CD14-positive monocyte (primary cell): ENCODE results near the gene BMP4. TPM values are rescaled to one million over a fixed set of nuclear protein-coding genes. Genes with fewer than 3 reads are reported as not detected.

Experiments
- DNase-seq, 3 donors: peaks; one replicate each; pipeline ENCODE4 v3.0.0-alpha.2; 2011 to 2022
- H2AFZ ChIP-seq: 2 replicates; pipeline ENCODE4 v1.6.0; 2012; ENCODE audit warnings: mild to moderate bottlenecking, low read depth, low read length, inconsistent platforms; ENCODE audit not compliant: insufficient read depth, poor library complexity, severe bottlenecking
- H3K27ac ChIP-seq, 2 donors: 1 replicate in 1 of 2; 2 replicates in 1 of 2; pipeline ENCODE4 v1.5.1; 2012 to 2013; ENCODE audit warnings: low read length in 2 of 2, control low read depth in 1 of 2, inconsistent platforms in 1 of 2, low read depth in 1 of 2, mild to moderate bottlenecking in 1 of 2
- H3K27me3 ChIP-seq, 2 donors: one replicate each; pipeline versions ENCODE4 v1.6.0 to v1.6.1; 2011 to 2013; ENCODE audit warnings: low read length in 2 of 2; ENCODE audit not compliant: control insufficient read depth in 2 of 2, insufficient read depth in 2 of 2
- H3K36me3 ChIP-seq, 2 donors: replicated peaks in 1 of 2; 1 replicate in 1 of 2; 2 replicates in 1 of 2; pipeline versions ENCODE4 v1.5.1 to v1.6.1; 2012 to 2013; ENCODE audit warnings: low read length in 2 of 2, control low read depth in 1 of 2, inconsistent platforms in 1 of 2, mild to moderate bottlenecking in 1 of 2; ENCODE audit not compliant: insufficient read depth in 2 of 2, control insufficient read depth in 1 of 2
- H3K4me1 ChIP-seq, 2 donors: 1 replicate in 1 of 2; 2 replicates in 1 of 2; pipeline versions ENCODE4 v1.5.1 to v1.6.1; 2012 to 2013; ENCODE audit warnings: low read length in 2 of 2, control low read depth in 1 of 2, inconsistent platforms in 1 of 2, mild to moderate bottlenecking in 1 of 2, moderate library complexity in 1 of 2; ENCODE audit not compliant: insufficient read depth in 2 of 2, control insufficient read depth in 1 of 2
- H3K4me2 ChIP-seq: replicated peaks from 2 replicates; pipeline ENCODE3; 2012; ENCODE audit warnings: low read length, moderate library complexity, mild to moderate bottlenecking; ENCODE audit not compliant: poor library complexity, severe bottlenecking; ENCODE audit errors: extremely low read depth
- H3K4me3 ChIP-seq, 3 experiments: fragments of 200-600 bp in 1 of 3; sonication (generic) in 1 of 3; replicated peaks in 1 of 3; 1 replicate in 2 of 3; 2 replicates in 1 of 3; pipeline ENCODE4 v1.5.1; 2011 to 2013; ENCODE audit warnings: low read length in 3 of 3, mild to moderate bottlenecking in 3 of 3, control low read depth in 2 of 3, low read depth in 2 of 3, inconsistent platforms in 1 of 3, moderate library complexity in 1 of 3
- H3K79me2 ChIP-seq: 2 replicates; pipeline ENCODE4 v1.6.0; 2012; ENCODE audit warnings: mild to moderate bottlenecking, control low read depth, inconsistent platforms, low read length, moderate library complexity; ENCODE audit not compliant: insufficient read depth
- H3K9ac ChIP-seq: 2 replicates; pipeline ENCODE4 v1.6.0; 2017; ENCODE audit warnings: low read length, mild to moderate bottlenecking; ENCODE audit not compliant: insufficient read depth, poor library complexity, severe bottlenecking
- H3K9me3 ChIP-seq, 2 donors: replicated peaks in 1 of 2; 1 replicate in 1 of 2; 2 replicates in 1 of 2; pipeline versions ENCODE4 v1.5.1 to v1.6.1; 2012 to 2013; ENCODE audit warnings: low read length in 2 of 2, control low read depth in 1 of 2; ENCODE audit not compliant: control insufficient read depth in 1 of 2, insufficient read depth in 1 of 2
- H4K20me1 ChIP-seq: 2 replicates; pipeline ENCODE4 v1.6.0; 2012; ENCODE audit warnings: mild to moderate bottlenecking, low read length, control low read depth, moderate library complexity; ENCODE audit not compliant: insufficient read depth
- H3K27ac Mint-ChIP-seq, 7 donors: one replicate each; pipeline ENCODE4 v1.8.0; 2020; ENCODE audit warnings: mild to moderate bottlenecking in 7 of 7, mixed read lengths in 7 of 7, moderate library complexity in 6 of 7, inconsistent platforms in 2 of 7
- H3K27me3 Mint-ChIP-seq, 3 donors: one replicate each; pipeline ENCODE4 v1.8.0; 2021 to 2022; ENCODE audit warnings: low read depth in 3 of 3, mild to moderate bottlenecking in 3 of 3, mixed read lengths in 3 of 3, moderate library complexity in 3 of 3, inconsistent platforms in 1 of 3
- H3K36me3 Mint-ChIP-seq, 2 donors: one replicate each; pipeline ENCODE4 v1.8.0; 2020; ENCODE audit warnings: mixed read lengths in 2 of 2, inconsistent platforms in 1 of 2, mild to moderate bottlenecking in 1 of 2
- H3K4me1 Mint-ChIP-seq: one replicate; pipeline ENCODE4 v1.8.0; 2020; ENCODE audit warnings: mild to moderate bottlenecking, mixed read lengths
- H3K4me3 Mint-ChIP-seq, 2 donors: one replicate each; pipeline ENCODE4 v1.8.0; 2020; ENCODE audit warnings: mild to moderate bottlenecking in 2 of 2, mixed read lengths in 2 of 2, moderate library complexity in 1 of 2
- H3K9me3 Mint-ChIP-seq, 7 donors: one replicate each; pipeline ENCODE4 v1.8.0; 2020 to 2022; ENCODE audit warnings: mixed read lengths in 7 of 7, mild to moderate bottlenecking in 6 of 7, moderate library complexity in 6 of 7, inconsistent platforms in 2 of 7
- CTCF ChIP-seq: fragments of 200-600 bp; IDR thresholded peaks from one replicate; pipeline ENCODE4 v1.8.0; 2022; ENCODE audit warnings: antibody characterized with exemption, mild to moderate bottlenecking
- WGBS: methylation state at CpG from one replicate; pipeline ENCODE4 v1.1.5; 2013; ENCODE audit warnings: missing lambda C conversion rate; ENCODE audit not compliant: insufficient coverage; 5-methylcytosine and 5-hydroxymethylcytosine counted together
- intact Hi-C, 2 donors: fragments of 100-400 bp; cut with micrococcal nuclease; formaldehyde crosslinking; loops; one replicate each; pipeline versions ENCODE4 v1.15.0 to v1.15.1; 2023
- polyA plus RNA-seq, 3 donors: library from polyadenylated mRNA; depleted of rRNA in 1 of 3; unstranded in 2 of 3; stranded (reverse) in 1 of 3; fragments of 300-500 nt in 2 of 3; fragments of >200 nt in 1 of 3; fragmentation: Illumina TruSeq in 2 of 3; gene quantifications; 1 replicate in 2 of 3; 2 replicates in 1 of 3; pipeline ENCODE4 v1.2.3, GENCODE V29; 2012 to 2021

BMP4 gene
- polyA plus RNA-seq, 3 donors = 0.28 TPM; not detected in 2

- Histone ChIP-seq H4K20me1 (no peaks in the 10 kb centered on the region), H3K79me2 (no peaks in the 10 kb centered on the region), H3K4me2 (no peak overlapping the region), H3K4me3 (no peak overlapping the region), H3K9me3 (no peaks in the 10 kb centered on the region), H3K27ac (no peak overlapping the region), H3K4me1 (no peaks in the 10 kb centered on the region), H3K27me3 (peaks cover 0 to 3% of the 10 kb centered on the region in 2 donors), H3K9ac (no peak overlapping the region), H3K36me3 (no peaks in the 10 kb centered on the region), H2AFZ (no peak overlapping the region)
- Mint-ChIP-seq H3K27ac (no peak overlapping the region), H3K9me3 (peaks cover 0 to 7% (median 2%) of the 10 kb centered on the region in 7 donors), H3K36me3 (no peaks in the 10 kb centered on the region), H3K4me1 (no peaks in the 10 kb centered on the region), H3K27me3 (peaks cover 2 to 14% (median 5%) of the 10 kb centered on the region in 3 donors), H3K4me3 (no peak overlapping the region)
- intact Hi-C loops = no loop called here
- no peak for DNase-seq
- WGBS = no CpG with 5 or more reads among the region's 4 CpGs
- TF ChIP-seq CTCF = no peak
Measured at GRCh38 chr14:53971521-53971920, 14.9 kb upstream of the BMP4 start.

- Histone ChIP-seq H3K9ac (no peak overlapping the region), H3K36me3 (no peaks in the 10 kb centered on the region), H3K27ac (no peak overlapping the region), H3K27me3 (peaks cover 14 to 23% of the 10 kb centered on the region in 2 donors), H3K4me1 (no peaks in the 10 kb centered on the region), H3K79me2 (no peaks in the 10 kb centered on the region), H3K9me3 (no peaks in the 10 kb centered on the region), H4K20me1 (no peaks in the 10 kb centered on the region), H3K4me3 (no peak overlapping the region), H2AFZ (no peak overlapping the region), H3K4me2 (no peak overlapping the region)
- no peaks in the 10 kb centered on the region for H3K4me1 Mint-ChIP-seq
- H3K9me3 Mint-ChIP-seq = peaks cover 0 to 5% (median 0%) of the 10 kb centered on the region in 7 donors
- no peak for TF ChIP-seq CTCF
- intact Hi-C loops = no loop called here
- peaks cover 11 to 31% (median 14%) of the 10 kb centered on the region in 3 donors for H3K27me3 Mint-ChIP-seq
- no peak overlapping the region for H3K27ac Mint-ChIP-seq
- no peak overlapping the region for H3K4me3 Mint-ChIP-seq
- DNase-seq = no peak
- H3K36me3 Mint-ChIP-seq = no peaks in the 10 kb centered on the region
Measured at GRCh38 chr14:53969326-53969725, 12.7 kb upstream of the BMP4 start.
